ENCODE results near the gene BAIAP3. TPM values are rescaled to one million over a fixed set of nuclear protein-coding genes. Genes with fewer than 3 reads are reported as not detected.

The BAIAP3 gene
- total RNA-seq, 1 donor from 2014 or later: 4.2 TPM

DNA sequence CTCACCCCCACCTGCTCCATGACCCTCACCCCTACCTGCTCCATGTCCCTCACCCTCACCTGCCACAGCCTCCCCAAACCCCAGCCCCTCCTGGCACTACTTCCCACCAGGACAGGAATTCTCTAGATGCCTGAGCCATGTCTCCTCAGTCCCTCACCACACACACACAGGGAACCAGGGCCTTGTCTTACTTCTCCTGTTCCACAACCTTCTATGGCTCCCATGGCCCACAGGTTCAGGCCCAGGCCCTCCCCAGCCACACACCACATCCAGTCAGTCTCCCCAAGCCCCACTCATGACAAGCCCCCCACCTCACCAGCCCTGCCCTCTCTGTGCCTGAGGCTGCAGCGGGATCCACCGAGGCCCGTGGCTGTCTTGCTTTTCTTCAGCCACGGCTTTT lies 27.1 kb upstream of the BAIAP3 start:
- DNase-seq (ENCODE audit: extremely low spot score in 2 of 2): no peak
- Histone ChIP-seq H3K27me3 (no peaks in the 10 kb centered on the region), H3K27ac (no peak overlapping the region), H3K4me1 (peaks cover 21% of the 10 kb centered on the region), H3K9me3 (no peaks in the 10 kb centered on the region), H3K4me3 (no peak overlapping the region), H3K36me3 (no peaks in the 10 kb centered on the region)
- no peak for TF ChIP-seq POLR2AphosphoS5 (IDR thresholded peaks at IDR 0.05; ENCODE audit: insufficient read depth in 1 of 2, low read depth in 1 of 2)
- no peak for TF ChIP-seq POLR2A (IDR thresholded peaks at IDR 0.05)
- no peak for TF ChIP-seq CTCF (IDR thresholded peaks at IDR 0.05)
- intact Hi-C loops (cut with DNase I): no loop called here

GRCh38 chr16:1308036-1308976 lies 25.1 kb upstream of the BAIAP3 start:
- DNase-seq (ENCODE audit: extremely low spot score in 2 of 2): no peak
- intact Hi-C loops (cut with DNase I): no loop called here
- peaks cover 0 to 8% of the 10 kb centered on the region in 2 donors for H3K36me3 ChIP-seq
- peak overlapping the region; percentile 96 for H3K27ac ChIP-seq
- H3K9me3 ChIP-seq: no peaks in the 10 kb centered on the region
- peak overlapping the region; percentile 81 to 92 for H3K4me3 ChIP-seq
- no peaks in the 10 kb centered on the region for H3K27me3 ChIP-seq
- TF ChIP-seq POLR2A (IDR thresholded peaks at IDR 0.05) (no peak), POLR2AphosphoS5 (IDR thresholded peaks at IDR 0.05; ENCODE audit: insufficient read depth in 1 of 2, low read depth in 1 of 2) (no peak), CTCF (IDR thresholded peaks at IDR 0.05) (no peak)
- peaks cover 38% of the 10 kb centered on the region for H3K4me1 ChIP-seq

DNA sequence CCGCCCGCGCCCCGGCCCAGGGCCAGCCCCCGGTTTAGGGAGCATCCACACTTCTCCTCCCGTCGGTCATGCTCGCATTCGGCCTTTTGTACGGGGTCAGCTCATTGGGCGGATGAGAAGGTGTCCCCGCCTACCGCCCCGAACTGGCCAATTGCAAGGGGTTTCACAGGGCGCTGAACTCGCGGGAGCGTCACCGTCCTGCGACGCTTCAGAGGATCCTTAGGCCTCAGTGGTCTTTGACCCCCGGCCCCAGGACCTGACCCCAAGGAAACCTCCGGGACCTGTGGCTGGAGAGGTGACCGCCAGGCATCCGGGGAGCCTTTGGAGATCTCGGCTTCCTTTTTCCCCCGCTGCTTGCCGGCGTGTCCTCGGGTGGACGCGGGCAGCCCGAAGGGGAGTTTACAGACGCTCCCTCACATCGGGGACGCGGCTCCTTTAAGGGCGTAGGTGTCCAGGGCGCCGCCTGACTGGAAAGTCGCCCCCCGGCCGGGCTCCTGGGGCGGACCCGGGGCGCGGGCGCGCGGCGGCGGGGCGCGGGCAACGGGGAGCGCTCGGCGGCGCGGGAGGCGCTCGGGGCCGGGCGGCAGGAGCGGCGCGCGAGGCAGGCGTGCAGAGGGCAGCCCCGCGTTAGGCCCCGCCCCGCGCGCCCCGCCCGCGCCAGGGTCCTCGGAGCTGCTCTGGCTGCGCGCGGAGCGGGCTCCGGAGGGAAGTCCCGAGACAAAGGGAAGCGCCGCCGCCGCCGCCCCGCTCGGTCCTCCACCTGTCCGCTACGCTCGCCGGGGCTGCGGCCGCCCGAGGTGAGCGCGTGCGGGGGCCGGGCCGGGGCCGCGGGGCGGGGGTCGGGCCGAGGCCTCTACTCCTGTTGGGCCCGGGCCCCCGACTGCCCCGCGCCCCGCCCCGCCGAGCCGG lies 24.2 kb upstream of the BAIAP3 start, which contains the start of gene UBE2I:
Gene UBE2I, plus strand, starts transcription at position 660 of the 909 bp plus-strand sequence. CDS start 4,395 bp downstream, outside the sequence.
- intact Hi-C loops (cut with DNase I): no loop called here
- peaks cover 48% of the 10 kb centered on the region for H3K4me1 ChIP-seq
- DNase-seq (ENCODE audit: extremely low spot score in 2 of 2): peak in 1 of 2 donors; percentile 98
- no peaks in the 10 kb centered on the region for H3K27me3 ChIP-seq
- H3K9me3 ChIP-seq: no peaks in the 10 kb centered on the region
- H3K36me3 ChIP-seq: peaks cover 0 to 16% of the 10 kb centered on the region in 2 donors
- peak within 1 kb of the TSS; percentile 81 to 92 for H3K4me3 ChIP-seq
- peak in 1 of 2 donors; percentile 45 for TF ChIP-seq POLR2A (IDR thresholded peaks at IDR 0.05)
- TF ChIP-seq POLR2AphosphoS5 (IDR thresholded peaks at IDR 0.05; ENCODE audit: insufficient read depth in 1 of 2, low read depth in 1 of 2): peak in 1 of 2 donors; percentile 83
- TF ChIP-seq CTCF (IDR thresholded peaks at IDR 0.05): no peak
- H3K27ac ChIP-seq: peak within 1 kb of the TSS; percentile 96

- H3K36me3 ChIP-seq: peaks cover 0 to 25% of the 10 kb centered on the region in 2 donors
- no peaks in the 10 kb centered on the region for H3K9me3 ChIP-seq
- H3K27ac ChIP-seq: peak overlapping the region; percentile 96
- peaks cover 57% of the 10 kb centered on the region for H3K4me1 ChIP-seq
- no peaks in the 10 kb centered on the region for H3K27me3 ChIP-seq
- intact Hi-C loops (cut with DNase I): no loop called here
- no peak for TF ChIP-seq POLR2AphosphoS5 (IDR thresholded peaks at IDR 0.05; ENCODE audit: insufficient read depth in 1 of 2, low read depth in 1 of 2)
- no peak for TF ChIP-seq POLR2A (IDR thresholded peaks at IDR 0.05)
- TF ChIP-seq CTCF (IDR thresholded peaks at IDR 0.05): no peak
- no peak for DNase-seq (ENCODE audit: extremely low spot score in 2 of 2)
- peak overlapping the region; percentile 81 to 92 for H3K4me3 ChIP-seq
Measured at GRCh38 chr16:1309888-1310831, 23.3 kb upstream of the BAIAP3 start.
